IMR-90 (cell line): Measurements from ENCODE around the gene SLC17A9. TPM values are rescaled to one million over a fixed set of nuclear protein-coding genes. Genes with fewer than 3 reads are reported as not detected.
A peak's percentile ranks its signal among the peaks of the same experiment; 100 is the strongest.

Experiments used
- ATAC-seq: fragments of 200-7000 bp; cut with Tn5 transposase; 2 replicates; pipeline ENCODE4 v1.9.1; 2020; ENCODE audit warnings: low read depth, mild to moderate bottlenecking, moderate library complexity
- BruUV-seq: library from RNA; stranded (reverse); fragments of 400-500 nt; replicated peaks from 2 replicates; lab custom pipeline; 2021; lab: Mats Ljungman, UMichigan
- CTCF ChIA-PET: fragments of 300-600 bp; formaldehyde crosslinking; extraction: SDS; loops from one replicate; lab custom pipeline; 2021; ENCODE audit warnings: antibody characterized with exemption; lab: Yijun Ruan, JAX
- POLR2A ChIA-PET: fragments of 300-600 bp; sonication (Branson Sonifier 250); formaldehyde crosslinking; loops from one replicate; lab custom pipeline; 2022; ENCODE audit warnings: antibody characterized with exemption; ENCODE audit not compliant: unreplicated experiment; lab: Charles Lee
- DNase-seq: peaks from one replicate; pipeline ENCODE4 v3.0.0; 2013
- H2AFZ ChIP-seq: replicated peaks from 2 replicates; pipeline ENCODE3; 2013; ENCODE audit warnings: low read length, mild to moderate bottlenecking; ENCODE audit not compliant: poor library complexity
- H2AK5ac ChIP-seq: 2 replicates; pipeline ENCODE4 v1.6.1; 2013; ENCODE audit warnings: low read depth, low read length, inconsistent platforms
- H2AK9ac ChIP-seq: replicated peaks from 2 replicates; pipeline ENCODE3; 2013; ENCODE audit warnings: mild to moderate bottlenecking, low read depth, low read length, moderate library complexity; ENCODE audit not compliant: poor library complexity
- H2BK120ac ChIP-seq: 2 replicates; pipeline ENCODE4 v1.6.1; 2013; ENCODE audit warnings: low read depth, low read length, inconsistent platforms
- H2BK15ac ChIP-seq: 3 replicates; pipeline ENCODE4 v1.6.1; 2013; ENCODE audit warnings: low read depth, low read length, inconsistent platforms
- H2BK20ac ChIP-seq: 2 replicates; pipeline ENCODE4 v1.6.1; 2013; ENCODE audit warnings: low read depth, mild to moderate bottlenecking, inconsistent platforms, low read length, moderate library complexity
- H2BK5ac ChIP-seq: 2 replicates; pipeline ENCODE4 v1.6.1; 2013; ENCODE audit warnings: mild to moderate bottlenecking, low read depth, low read length, inconsistent platforms; ENCODE audit not compliant: poor library complexity, severe bottlenecking
- H3K14ac ChIP-seq: replicated peaks from 2 replicates; pipeline ENCODE4 v1.6.1; 2013; ENCODE audit warnings: low read depth, low read length, inconsistent platforms
- H3K18ac ChIP-seq: 2 replicates; pipeline ENCODE4 v1.6.1; 2013; ENCODE audit warnings: low read depth, low read length, control low read depth
- H3K23ac ChIP-seq: 2 replicates; pipeline ENCODE4 v1.6.1; 2013; ENCODE audit warnings: low read depth, low read length, inconsistent platforms
- H3K27ac ChIP-seq: 2 replicates; pipeline ENCODE4 v1.5.1; 2013; ENCODE audit warnings: mild to moderate bottlenecking, control low read depth, low read length; ENCODE audit not compliant: insufficient read depth
- H3K27me3 ChIP-seq: 2 replicates; pipeline ENCODE4 v1.6.1; 2013; ENCODE audit warnings: low read length; ENCODE audit not compliant: control insufficient read depth, insufficient read depth
- H3K36me3 ChIP-seq: 2 replicates; pipeline ENCODE4 v1.6.1; 2013; ENCODE audit warnings: low read length, mixed read lengths; ENCODE audit not compliant: control insufficient read depth, insufficient read depth
- H3K4ac ChIP-seq: 2 replicates; pipeline ENCODE4 v1.6.1; 2013; ENCODE audit warnings: low read depth, low read length, inconsistent platforms
- H3K4me1 ChIP-seq: 2 replicates; pipeline ENCODE4 v1.6.1; 2013; ENCODE audit warnings: low read length, mixed read lengths; ENCODE audit not compliant: control insufficient read depth, insufficient read depth
- H3K4me2 ChIP-seq: 2 replicates; pipeline ENCODE4 v1.6.1; 2013; ENCODE audit warnings: low read depth, mild to moderate bottlenecking, control low read depth, low read length, moderate library complexity
- H3K4me3 ChIP-seq: 2 replicates; pipeline ENCODE4 v1.5.1; 2013; ENCODE audit warnings: low read depth, mild to moderate bottlenecking, control low read depth, low read length, moderate library complexity; ENCODE audit not compliant: insufficient read depth
- H3K56ac ChIP-seq: 2 replicates; pipeline ENCODE4 v1.6.1; 2013; ENCODE audit warnings: low read length, inconsistent platforms; ENCODE audit not compliant: insufficient read depth; ENCODE audit errors: extremely low read depth
- H3K79me1 ChIP-seq, 2 experiments: 2 replicates each; pipeline ENCODE4 v1.6.1; 2013; ENCODE audit warnings: low read length in 2 of 2, inconsistent platforms in 1 of 2, low read depth in 1 of 2
- H3K9ac ChIP-seq: 2 replicates; pipeline ENCODE4 v1.6.1; 2013; ENCODE audit warnings: low read depth, low read length, control low read depth
- H3K9me1 ChIP-seq: 2 replicates; pipeline ENCODE4 v1.6.1; 2013; ENCODE audit warnings: low read length, inconsistent platforms; ENCODE audit not compliant: insufficient read depth
- H3K9me3 ChIP-seq: 2 replicates; pipeline ENCODE4 v1.6.1; 2013; ENCODE audit warnings: low read length; ENCODE audit not compliant: control insufficient read depth, insufficient read depth
- H4K20me1 ChIP-seq: 2 replicates; pipeline ENCODE4 v1.6.1; 2013; ENCODE audit warnings: low read length, inconsistent platforms; ENCODE audit not compliant: insufficient read depth
- H4K5ac ChIP-seq: 2 replicates; pipeline ENCODE4 v1.6.1; 2013; ENCODE audit warnings: mild to moderate bottlenecking, low read depth, low read length, control low read depth
- H4K8ac ChIP-seq, 2 experiments: 2 replicates each; pipeline ENCODE4 v1.6.1; 2013; ENCODE audit warnings: low read depth in 2 of 2, low read length in 2 of 2, control low read depth in 1 of 2, inconsistent platforms in 1 of 2
- H4K91ac ChIP-seq: 2 replicates; pipeline ENCODE4 v1.6.1; 2013; ENCODE audit warnings: low read depth, low read length, inconsistent platforms; ENCODE audit not compliant: insufficient read depth
- BHLHE40 ChIP-seq: fragments of 150-350 bp; IDR thresholded peaks from 2 replicates; pipeline ENCODE4 v1.6.1; 2016; ENCODE audit warnings: mild to moderate bottlenecking, low read depth, low read length
- CEBPB ChIP-seq: IDR thresholded peaks from 2 replicates; pipeline ENCODE4 v1.6.1; 2012; ENCODE audit warnings: low read depth, low read length, improper control_type of control experiment
- CHD1 ChIP-seq: IDR thresholded peaks from 2 replicates; pipeline ENCODE4 v1.6.1; 2012; ENCODE audit warnings: low read depth, low read length, improper control_type of control experiment
- FOS ChIP-seq: fragments of 150-350 bp; IDR thresholded peaks from 2 replicates; pipeline ENCODE4 v1.6.1; 2016; ENCODE audit warnings: low read depth, low read length
- MAFK ChIP-seq: IDR thresholded peaks from 2 replicates; pipeline ENCODE4 v1.6.1; 2012; ENCODE audit warnings: low read depth, low read length, improper control_type of control experiment
- MAZ ChIP-seq: IDR thresholded peaks from 2 replicates; pipeline ENCODE4 v1.6.1; 2012; ENCODE audit warnings: low read depth, mild to moderate bottlenecking, low read length, improper control_type of control experiment, moderate library complexity, borderline replicate concordance
- MXI1 ChIP-seq: IDR thresholded peaks from 2 replicates; pipeline ENCODE4 v1.6.1; 2012; ENCODE audit warnings: low read depth, mild to moderate bottlenecking, low read length, moderate library complexity, borderline replicate concordance
- NFE2L2 ChIP-seq: fragments of 150-350 bp; IDR thresholded peaks from 2 replicates; pipeline ENCODE4 v1.6.1; 2016; ENCODE audit warnings: low read depth, mild to moderate bottlenecking, low read length
- POLR2A ChIP-seq: IDR thresholded peaks from 2 replicates; pipeline ENCODE4 v1.6.1; 2012; ENCODE audit warnings: mild to moderate bottlenecking, low read depth, low read length
- RAD21 ChIP-seq: IDR thresholded peaks from 2 replicates; pipeline ENCODE4 v1.6.1; 2012; ENCODE audit warnings: low read length, improper control_type of control experiment
- RCOR1 ChIP-seq: IDR thresholded peaks from 2 replicates; pipeline ENCODE4 v1.6.1; 2012; ENCODE audit warnings: mild to moderate bottlenecking, low read length, improper control_type of control experiment; ENCODE audit not compliant: insufficient replicate concordance
- RFX5 ChIP-seq: IDR thresholded peaks from 2 replicates; pipeline ENCODE4 v1.8.0; 2012; ENCODE audit warnings: low read depth, mild to moderate bottlenecking, low read length, moderate library complexity
- SMC3 ChIP-seq: fragments of 150-350 bp; IDR thresholded peaks from 2 replicates; pipeline ENCODE4 v1.6.1; 2016; ENCODE audit warnings: low read depth, mild to moderate bottlenecking, antibody characterized with exemption, low read length, moderate library complexity
- WGBS, 2 experiments: methylation state at CpG; one replicate each; pipeline versions ENCODE4 v1.1.5 to v1.1.7; 2013; ENCODE audit warnings: missing lambda C conversion rate in 2 of 2; ENCODE audit not compliant: insufficient read length in 1 of 2; ENCODE audit errors: extremely low coverage in 2 of 2; 5-methylcytosine and 5-hydroxymethylcytosine counted together
- dilution Hi-C: fragments of 300-500 bp; cut with HindIII; formaldehyde crosslinking; loops from one replicate; pipeline ENCODE4 v1.14.3; 2018; ENCODE audit warnings: low sequenced_read_pairs; ENCODE audit not compliant: unreplicated experiment
- in situ Hi-C: fragments of 300-500 bp; cut with MboI; formaldehyde crosslinking; loops from 3 replicates; pipeline ENCODE4 v1.14.3; 2019; ENCODE audit warnings: low sequenced_read_pairs, inconsistent platforms, mixed read lengths
- intact Hi-C: fragments of 100-400 bp; cut with micrococcal nuclease; formaldehyde crosslinking; loops from 2 replicates; pipeline ENCODE4 v1.10.0; 2022
- polyA plus RNA-seq, 3 experiments: library from polyadenylated mRNA; depleted of rRNA; stranded (reverse); fragments of >200 nt; gene quantifications; 2 replicates each; pipeline ENCODE4 v1.2.3, GENCODE V29; 2012; ENCODE audit warnings: low replicate concordance in 1 of 3
- total RNA-seq: library from RNA; depleted of rRNA; stranded (reverse); fragments of >200 nt; gene quantifications from 2 replicates; pipeline ENCODE4 v1.2.3, GENCODE V29; 2012
- TF ChIP-seq, protein P1 (sequence below): fragments of 150-350 bp; IDR thresholded peaks from 2 replicates; pipeline ENCODE4 v1.6.1; 2016; ENCODE audit warnings: low read depth, mild to moderate bottlenecking, low read length, moderate library complexity, borderline replicate concordance
- TF ChIP-seq, protein P2 (sequence below): fragments of 150-350 bp; IDR thresholded peaks from 2 replicates; pipeline ENCODE4 v1.6.1; 2017; ENCODE audit warnings: mild to moderate bottlenecking, antibody characterized with exemption, low read length, low read depth
- TF ChIP-seq, protein P3 (sequence below): conservative IDR thresholded peaks from 2 replicates; pipeline ENCODE4 v1.5.1; 2012; ENCODE audit warnings: mild to moderate bottlenecking, low read depth, low read length, improper control_type of control experiment

The SLC17A9 gene
- total and polyA plus RNA-seq, 2 of the 4 experiments (the other 2 are of a cell fraction): 2.2 to 14.4 TPM

DNA sequence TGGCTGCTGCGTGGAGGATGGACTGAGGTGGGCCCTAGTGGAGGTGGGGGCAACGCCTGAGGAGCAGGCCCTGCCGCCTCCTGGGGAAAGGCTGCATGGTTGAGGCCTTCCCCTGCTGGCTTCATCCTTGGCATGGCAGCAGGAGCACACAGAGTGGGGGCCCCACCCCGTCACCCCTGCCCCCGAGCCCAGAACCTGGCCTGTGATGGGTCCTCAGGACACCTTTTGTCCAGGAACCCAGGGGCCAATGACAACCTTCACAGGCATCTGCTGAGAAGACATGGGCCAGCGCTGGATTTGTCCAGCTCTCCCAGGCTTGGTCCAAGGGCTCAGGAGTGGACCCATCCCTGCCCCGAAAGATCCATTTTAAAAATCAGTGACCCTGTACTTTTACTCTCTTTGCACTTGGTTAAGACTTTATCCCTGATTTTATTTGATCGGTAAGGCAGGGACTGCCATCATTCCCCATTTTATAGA, 575 bp upstream of the SLC17A9 start:
- no peak overlapping the region for H3K4ac ChIP-seq
- peaks cover 10% of the 10 kb centered on the region for H4K20me1 ChIP-seq
- no peak overlapping the region for H3K23ac ChIP-seq
- H3K79me1 ChIP-seq: peaks cover 8 to 20% of the 10 kb centered on the region in 2 experiments; a peak in 2 of 4 replicates
- peaks cover 8% of the 10 kb centered on the region; the same call in 1 of the 2 replicates for H3K9me1 ChIP-seq
- intact Hi-C loops (no loop called here), dilution Hi-C loops (no loop called here), in situ Hi-C loops (no loop called here)
- no peak for DNase-seq
- no peak overlapping the region for H3K14ac ChIP-seq
- peak overlapping the region; percentile 19 for H2BK5ac ChIP-seq
- CTCF ChIA-PET: interaction anchor here (0.8 kb wide), 1 partner anchor 44 kb away, joined by 3 read pairs; no protein-coding TSS in a partner anchor
- no peak overlapping the region for H2AK5ac ChIP-seq
- H2BK20ac ChIP-seq: no peak overlapping the region
- H3K9ac ChIP-seq: no peak overlapping the region
- no peak overlapping the region for H2BK120ac ChIP-seq
- POLR2A ChIA-PET: no interaction called here
- no peak overlapping the region for H2AK9ac ChIP-seq
- H3K27ac ChIP-seq: peak overlapping the region; percentile 2; the same call in 1 of the 2 replicates
- no peak overlapping the region for H2BK15ac ChIP-seq
- BruUV-seq: no TSS peak
- TF ChIP-seq CHD1: no peak
- TF ChIP-seq RAD21: no peak
- no peak for TF ChIP-seq SMC3
- no peak for TF ChIP-seq CEBPB
- TF ChIP-seq, protein P1, sequence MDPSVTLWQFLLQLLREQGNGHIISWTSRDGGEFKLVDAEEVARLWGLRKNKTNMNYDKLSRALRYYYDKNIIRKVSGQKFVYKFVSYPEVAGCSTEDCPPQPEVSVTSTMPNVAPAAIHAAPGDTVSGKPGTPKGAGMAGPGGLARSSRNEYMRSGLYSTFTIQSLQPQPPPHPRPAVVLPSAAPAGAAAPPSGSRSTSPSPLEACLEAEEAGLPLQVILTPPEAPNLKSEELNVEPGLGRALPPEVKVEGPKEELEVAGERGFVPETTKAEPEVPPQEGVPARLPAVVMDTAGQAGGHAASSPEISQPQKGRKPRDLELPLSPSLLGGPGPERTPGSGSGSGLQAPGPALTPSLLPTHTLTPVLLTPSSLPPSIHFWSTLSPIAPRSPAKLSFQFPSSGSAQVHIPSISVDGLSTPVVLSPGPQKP: no peak
- no peak for TF ChIP-seq MAFK
- no peak for TF ChIP-seq MXI1
- TF ChIP-seq RCOR1: no peak
- TF ChIP-seq, protein P2, sequence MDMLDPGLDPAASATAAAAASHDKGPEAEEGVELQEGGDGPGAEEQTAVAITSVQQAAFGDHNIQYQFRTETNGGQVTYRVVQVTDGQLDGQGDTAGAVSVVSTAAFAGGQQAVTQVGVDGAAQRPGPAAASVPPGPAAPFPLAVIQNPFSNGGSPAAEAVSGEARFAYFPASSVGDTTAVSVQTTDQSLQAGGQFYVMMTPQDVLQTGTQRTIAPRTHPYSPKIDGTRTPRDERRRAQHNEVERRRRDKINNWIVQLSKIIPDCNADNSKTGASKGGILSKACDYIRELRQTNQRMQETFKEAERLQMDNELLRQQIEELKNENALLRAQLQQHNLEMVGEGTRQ: no peak
- TF ChIP-seq, protein P3, sequence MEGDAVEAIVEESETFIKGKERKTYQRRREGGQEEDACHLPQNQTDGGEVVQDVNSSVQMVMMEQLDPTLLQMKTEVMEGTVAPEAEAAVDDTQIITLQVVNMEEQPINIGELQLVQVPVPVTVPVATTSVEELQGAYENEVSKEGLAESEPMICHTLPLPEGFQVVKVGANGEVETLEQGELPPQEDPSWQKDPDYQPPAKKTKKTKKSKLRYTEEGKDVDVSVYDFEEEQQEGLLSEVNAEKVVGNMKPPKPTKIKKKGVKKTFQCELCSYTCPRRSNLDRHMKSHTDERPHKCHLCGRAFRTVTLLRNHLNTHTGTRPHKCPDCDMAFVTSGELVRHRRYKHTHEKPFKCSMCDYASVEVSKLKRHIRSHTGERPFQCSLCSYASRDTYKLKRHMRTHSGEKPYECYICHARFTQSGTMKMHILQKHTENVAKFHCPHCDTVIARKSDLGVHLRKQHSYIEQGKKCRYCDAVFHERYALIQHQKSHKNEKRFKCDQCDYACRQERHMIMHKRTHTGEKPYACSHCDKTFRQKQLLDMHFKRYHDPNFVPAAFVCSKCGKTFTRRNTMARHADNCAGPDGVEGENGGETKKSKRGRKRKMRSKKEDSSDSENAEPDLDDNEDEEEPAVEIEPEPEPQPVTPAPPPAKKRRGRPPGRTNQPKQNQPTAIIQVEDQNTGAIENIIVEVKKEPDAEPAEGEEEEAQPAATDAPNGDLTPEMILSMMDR: no peak
- TF ChIP-seq POLR2A: no peak
- TF ChIP-seq FOS: no peak
- no peak for TF ChIP-seq MAZ
- TF ChIP-seq NFE2L2: no peak
- TF ChIP-seq RFX5: no peak
- TF ChIP-seq BHLHE40: no peak
- H3K9me3 ChIP-seq: peaks cover 2% of the 10 kb centered on the region; the same call in 1 of the 2 replicates
- H3K27me3 ChIP-seq: no peaks in the 10 kb centered on the region
- H3K36me3 ChIP-seq: peaks cover 29% of the 10 kb centered on the region
- H4K91ac ChIP-seq: no peak overlapping the region
- 89% methylated on average over 5 of the region's 8 CpGs; no CpG with 5 or more reads in 1 of the 2 experiments for WGBS, 2 experiments
- H3K18ac ChIP-seq: no peak overlapping the region
- H3K4me3 ChIP-seq: peak overlapping the region; percentile 25; the same call in 1 of the 2 replicates
- H4K5ac ChIP-seq: no peak overlapping the region
- no peak overlapping the region for H3K56ac ChIP-seq
- no peak for ATAC-seq
- peaks cover 13% of the 10 kb centered on the region for H3K4me1 ChIP-seq
- H2AFZ ChIP-seq: peak overlapping the region; percentile 85
- no peak overlapping the region for H3K4me2 ChIP-seq
- H4K8ac ChIP-seq: peak overlapping the region; percentile 53 to 70; a peak in 3 of 4 replicates
